NCI-H128 (cell line): ENCODE results near the gene IGF2BP2.

Experiments used
- DNase-seq: peaks from one replicate; lab custom pipeline; 2025; ENCODE audit not compliant: unreplicated experiment; lab: John Stamatoyannopoulos, UW

The IGF2BP2 gene

DNA sequence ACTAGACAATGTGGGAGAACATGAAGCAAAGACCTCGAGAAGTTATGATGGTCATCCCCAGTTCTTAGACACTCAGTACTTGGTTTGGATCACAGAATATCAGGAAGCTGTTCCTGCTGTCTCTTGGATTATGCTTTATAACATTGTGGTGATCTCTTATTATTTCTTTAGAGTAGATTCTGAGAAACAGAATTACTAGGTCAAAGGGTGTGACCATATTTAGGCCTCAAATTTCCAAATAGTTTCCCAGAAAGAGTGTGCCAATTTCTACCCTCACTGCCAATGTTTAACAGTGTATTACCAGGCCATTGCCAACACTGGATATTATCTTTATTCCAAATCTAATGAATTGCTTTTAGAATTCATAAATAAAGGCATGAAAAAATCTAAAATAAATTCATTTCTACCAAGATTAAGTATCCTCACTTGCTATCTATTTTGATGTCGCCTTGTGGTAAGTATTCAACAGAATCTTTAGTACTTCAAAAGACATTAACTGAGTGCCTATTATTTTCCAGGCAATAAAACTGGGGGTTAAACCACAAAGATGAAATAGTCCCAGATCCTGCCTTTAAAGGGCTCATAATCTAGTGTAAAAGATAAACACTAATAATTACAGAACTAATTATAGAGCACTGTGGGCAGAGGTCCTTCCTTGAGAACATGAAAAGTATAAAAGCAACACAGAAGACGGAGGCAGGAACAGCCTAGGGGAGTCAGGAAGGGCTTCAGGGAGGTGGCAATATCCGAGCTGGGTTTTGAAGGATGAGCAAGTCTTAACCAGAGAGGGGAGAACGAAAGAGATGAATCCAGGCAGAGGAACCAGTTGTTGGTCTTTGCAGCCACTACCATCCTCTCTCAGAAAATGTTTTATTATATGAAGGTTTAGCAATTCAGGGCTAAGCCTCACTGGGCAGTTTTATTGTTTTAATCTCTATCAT, 86.8 kb downstream of the IGF2BP2 start:
- DNase-seq = no peak

DNA sequence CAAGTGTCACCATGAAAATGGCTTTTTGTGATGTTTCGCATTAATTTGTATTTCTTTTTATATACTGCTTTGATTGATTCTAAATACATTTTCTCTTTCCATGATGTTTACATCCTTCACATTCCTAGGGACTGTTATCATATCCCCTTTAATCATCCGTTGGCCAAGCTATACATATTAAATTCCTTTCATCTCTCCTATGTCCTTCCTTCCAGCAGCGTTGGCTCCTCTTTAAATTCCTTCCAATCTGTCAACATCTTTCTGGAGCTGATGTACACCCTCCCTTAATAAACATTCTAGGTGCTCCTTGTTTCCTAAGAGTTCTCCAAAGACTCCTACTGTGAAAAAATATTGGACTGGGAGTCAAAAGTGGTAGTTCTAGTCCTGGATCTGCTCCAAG, 87.8 kb downstream of the IGF2BP2 start:
- no peak for DNase-seq

DNA sequence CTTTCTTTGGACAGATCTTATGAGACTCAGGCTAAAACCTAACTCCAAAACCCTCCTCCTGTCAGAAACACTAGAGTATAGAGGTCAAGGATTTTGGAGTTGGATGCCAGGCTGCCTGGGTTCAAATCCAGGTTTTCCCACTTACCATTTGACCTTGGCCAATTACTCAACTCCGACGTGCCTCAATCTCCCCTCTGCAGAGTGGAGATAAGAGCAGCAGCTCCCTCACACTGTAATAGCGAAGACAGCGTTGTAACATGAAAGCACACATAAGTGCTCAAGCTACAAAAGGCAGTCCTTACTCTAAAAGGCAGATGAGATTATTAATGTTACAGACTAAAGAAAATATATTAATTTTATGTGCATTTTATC, 90.1 kb downstream of the IGF2BP2 start:
- no peak for DNase-seq

DNA sequence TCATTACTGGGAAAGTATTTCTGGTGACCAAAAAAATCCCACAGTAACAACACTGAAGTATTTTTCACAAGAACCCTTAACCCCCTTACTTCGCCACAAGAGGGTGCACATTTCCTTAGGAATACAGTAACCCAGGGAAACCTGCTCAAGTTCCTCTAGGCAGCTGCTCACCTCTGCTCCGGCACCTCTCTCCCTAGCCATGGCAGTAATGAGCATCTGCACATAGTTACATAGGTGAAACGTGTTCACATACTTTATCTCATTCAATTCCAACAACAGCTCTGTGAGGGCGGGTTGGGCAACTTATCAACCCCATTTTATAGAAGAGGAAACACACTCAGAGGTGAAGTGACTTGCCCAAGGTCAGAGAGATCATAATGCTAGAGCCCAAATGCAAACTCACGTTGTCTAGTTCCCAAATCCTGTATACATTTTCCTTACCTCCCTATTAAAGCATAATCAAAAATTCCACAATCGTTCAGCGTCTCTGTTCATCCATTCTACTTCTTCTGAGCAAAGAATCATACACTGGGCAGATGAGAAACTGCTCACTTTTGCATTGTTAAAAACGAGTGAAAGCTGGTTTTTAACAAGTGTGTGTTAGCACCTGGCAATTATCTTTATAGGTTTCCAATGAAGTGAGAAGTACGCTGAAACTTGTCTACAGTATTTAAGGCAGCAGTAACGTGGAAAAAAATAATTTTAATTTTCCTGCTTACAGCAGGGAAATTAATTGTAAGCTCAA, 90.7 kb downstream of the IGF2BP2 start:
- peak; percentile 31 for DNase-seq

DNA sequence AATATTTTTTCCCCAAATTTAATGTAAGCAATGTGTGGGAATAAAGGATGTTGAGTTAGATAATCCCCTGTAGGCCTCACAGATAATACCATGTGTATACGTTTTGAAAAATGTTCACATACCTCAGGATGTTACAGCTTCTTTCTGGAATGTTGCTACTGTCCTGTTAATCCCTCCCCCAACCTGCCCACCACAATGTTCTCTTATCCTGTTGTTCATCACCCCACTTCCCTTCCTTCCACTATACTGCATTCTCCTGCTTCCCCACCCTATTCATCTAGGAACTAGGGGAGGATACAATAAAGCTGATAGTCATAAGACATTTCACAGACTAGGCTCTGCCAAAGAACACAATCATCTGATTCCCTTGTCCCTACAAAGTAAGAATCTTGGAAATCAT, 92.1 kb downstream of the IGF2BP2 start:
- DNase-seq = no peak

DNA sequence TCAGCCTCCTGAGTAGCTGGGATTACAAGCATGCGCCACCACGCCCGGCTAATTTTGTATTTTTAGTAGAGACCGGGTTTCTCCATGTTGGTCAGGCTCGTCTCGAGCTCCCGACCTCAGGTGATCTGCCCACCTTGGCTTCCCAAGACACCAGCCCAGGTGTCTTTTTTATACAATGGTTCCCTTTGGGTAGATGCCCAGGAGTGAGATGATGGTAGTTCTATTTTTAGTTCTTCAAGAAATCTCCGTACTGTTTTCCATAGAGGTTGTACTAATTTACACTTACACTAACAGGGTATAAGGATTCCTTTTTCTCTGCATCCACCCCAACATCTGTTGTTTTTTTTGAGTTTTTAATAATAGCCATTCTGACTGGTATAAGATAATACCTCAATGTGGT, 94.3 kb downstream of the IGF2BP2 start:
- DNase-seq = no peak

DNA sequence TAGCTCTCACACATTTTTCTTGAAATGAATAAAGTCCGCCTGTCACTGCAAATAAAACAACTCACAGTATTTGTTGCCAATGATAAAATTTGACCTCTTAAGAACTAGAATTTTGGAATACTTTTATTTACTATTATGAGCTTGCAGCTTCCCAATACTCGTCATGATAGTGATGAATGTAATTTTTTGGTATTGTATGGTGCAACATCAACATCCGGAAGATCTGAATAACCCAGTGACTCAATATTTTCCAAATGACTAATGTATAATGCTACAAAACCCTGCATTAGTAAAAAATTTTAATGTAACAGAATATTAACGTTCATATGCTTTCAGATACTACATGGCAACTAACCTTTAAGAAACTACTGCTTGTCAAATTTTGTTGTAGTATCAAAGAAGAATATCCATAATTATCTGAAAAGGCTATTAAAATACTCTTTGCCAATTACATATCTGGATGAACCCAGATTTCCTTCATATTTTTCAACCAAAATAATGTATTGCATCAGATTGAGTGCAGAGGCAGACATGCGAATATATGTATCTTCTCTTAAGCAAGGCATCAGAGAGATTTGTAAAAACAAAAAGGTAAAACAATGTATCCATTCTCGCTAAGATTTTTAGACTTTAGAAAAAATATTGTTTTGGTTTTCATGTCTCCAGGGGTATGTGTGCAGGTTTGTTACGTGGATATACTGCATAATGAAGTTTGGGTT, 95.3 kb downstream of the IGF2BP2 start:
- no peak for DNase-seq

DNA sequence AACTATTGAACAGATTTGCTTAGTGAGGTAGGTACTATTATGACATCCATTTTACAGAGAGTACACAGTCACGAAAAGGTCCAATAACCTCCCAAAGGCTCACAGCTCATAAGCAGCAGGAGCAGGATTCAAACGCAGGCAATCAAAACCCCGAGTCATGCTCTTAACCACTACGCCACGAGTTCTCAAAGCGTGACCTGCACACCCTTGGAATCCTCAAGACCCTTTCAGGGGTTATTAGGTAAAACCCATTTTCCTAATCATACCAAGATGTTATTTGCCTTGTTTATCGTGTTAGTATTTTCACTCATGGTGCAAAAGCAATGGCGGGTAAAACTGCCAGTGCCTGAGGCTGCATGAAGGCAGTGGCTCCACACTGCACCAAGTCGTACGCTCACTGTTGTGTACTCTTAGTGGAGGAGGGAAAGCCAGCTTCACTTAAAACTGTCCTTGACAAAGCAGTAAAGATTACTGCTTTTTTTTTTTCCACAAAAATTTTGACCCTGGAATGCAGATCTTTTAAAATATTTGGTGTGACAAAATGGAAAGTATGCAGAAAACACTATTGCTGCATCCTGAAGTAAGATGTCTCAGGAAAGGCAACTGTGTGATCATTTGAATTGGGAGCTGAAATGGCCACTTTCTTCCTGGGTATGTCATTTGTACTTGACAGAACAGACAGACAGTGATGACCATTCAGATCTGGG, 96.1 kb downstream of the IGF2BP2 start:
- no peak for DNase-seq

DNA sequence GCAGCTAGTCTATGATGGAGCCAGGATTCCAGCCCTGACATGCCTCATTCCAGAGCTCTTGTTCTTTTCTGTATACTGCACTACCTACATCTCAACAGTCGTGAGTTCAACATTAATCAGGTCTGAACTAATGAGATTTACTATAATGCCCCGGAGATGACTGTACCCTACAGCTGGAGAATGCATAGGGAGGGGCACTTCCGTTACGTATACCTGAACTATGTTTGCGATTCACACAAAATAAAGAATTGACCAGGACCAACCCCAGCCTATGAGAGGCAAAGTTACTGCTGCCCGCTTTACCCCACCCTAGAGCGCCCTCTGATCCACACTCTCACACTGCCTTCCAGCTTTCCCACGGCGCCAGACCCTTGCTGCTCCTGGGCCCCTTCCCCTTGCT, 97.0 kb downstream of the IGF2BP2 start:
- DNase-seq = no peak

DNA sequence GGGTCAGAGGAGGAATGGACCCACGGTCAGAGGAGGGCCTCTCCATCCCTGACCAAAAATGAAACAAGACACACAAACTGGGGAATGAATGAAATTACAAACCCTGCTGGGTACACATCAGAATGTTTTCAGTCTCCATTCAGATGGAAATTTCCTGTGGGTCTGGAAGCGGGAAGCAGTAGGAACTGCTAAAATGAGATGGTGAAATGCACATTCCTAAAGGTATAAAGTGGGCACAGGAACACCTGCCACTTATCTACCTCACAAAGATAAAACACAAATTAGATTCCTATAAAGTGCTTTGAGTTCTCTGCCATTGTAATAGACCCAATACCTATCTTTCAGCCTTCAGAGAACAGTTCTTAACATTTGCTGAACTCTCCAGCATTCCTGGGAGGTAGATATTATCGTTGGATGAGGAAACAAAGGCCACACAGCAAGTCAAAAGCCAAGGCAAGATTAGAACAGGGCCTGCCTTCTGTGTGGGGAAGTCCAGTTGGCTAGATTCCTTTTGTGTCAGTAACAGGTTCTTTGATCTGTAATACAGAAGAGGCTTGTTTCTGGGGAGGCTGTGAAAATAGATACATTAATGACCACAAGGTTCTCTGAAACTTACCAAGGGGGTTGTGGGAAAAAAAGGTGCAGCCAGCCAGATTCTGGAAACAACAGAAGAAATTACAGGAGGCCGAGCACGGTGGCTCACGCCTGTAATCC, 98.4 kb downstream of the IGF2BP2 start:
- DNase-seq = no peak

DNA sequence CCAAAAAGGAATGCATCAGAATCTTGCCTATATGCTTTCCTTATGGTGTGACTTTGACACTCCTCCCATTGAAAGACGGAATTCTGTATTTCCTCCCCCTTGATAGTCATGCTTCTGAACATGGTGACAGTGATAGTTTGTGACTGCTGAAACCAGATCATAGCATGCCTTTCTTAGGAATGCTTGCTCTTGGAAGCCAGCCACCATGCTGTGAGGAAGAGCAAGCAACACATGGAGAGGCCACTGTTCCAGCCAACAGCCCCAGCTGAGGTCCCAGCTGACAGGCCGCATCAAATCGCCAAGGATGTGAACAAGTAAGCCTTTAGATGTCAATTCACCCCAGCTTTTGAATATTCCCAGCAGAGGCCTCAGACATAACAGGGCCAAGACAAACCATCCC, 100.1 kb downstream of the IGF2BP2 start:
- DNase-seq = no peak

DNA sequence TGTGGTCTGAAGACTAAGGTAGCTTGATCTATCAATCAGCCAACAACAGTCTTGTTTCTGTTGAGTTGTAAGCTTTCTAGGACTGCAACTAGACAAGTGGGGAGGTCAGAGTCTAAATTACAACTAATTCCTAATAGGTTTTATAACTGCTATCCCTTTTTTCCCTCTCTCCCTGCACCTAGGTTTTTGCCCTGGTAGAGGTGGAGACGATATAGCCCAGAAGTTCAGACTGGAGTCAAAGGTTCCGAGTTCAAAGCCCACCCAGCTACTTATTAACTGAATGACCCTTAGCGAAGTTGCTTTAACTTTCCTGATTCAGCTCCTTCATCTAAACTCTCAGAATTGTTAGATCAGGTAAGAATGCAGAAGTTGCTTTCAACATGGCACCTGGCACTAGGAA, 100.6 kb downstream of the IGF2BP2 start:
- DNase-seq = no peak

DNA sequence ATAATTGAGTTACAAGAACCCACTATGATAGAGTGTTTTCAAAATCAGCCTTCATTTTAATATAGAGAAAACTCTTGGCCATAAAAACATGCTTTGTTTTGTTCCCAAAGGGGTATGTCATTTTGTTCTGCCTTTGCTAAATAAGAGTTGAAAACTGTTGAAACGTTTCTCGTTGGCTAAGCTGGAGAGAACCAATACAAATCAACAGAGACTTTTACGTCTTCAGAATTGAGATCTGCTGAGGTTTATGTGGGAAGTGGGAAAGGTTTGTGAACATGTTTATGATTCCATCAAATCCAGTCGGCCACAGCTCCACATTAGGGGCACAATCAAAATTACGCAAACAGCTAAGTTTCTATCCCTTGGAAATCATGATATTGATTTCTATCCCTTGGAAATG, 102.0 kb downstream of the IGF2BP2 start:
- DNase-seq = no peak

DNA sequence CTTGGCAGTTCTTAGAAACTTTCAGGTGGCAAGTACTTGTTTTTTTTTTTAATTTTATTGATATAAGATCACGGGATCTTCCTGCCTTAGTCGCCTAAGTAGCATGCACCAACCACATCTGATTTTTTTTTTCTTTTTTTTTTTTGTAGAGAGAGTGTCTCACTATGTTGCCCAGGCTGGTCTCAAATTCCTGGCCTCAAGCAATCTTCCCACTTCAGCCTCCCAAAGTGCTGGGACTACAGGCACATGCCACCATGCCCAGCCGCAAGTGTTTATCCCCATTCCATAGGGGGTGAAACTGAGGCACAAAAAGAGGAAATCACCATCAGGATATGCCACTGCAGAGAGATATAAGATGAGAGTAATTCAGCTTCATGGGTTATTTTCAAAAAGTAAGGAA, 102.9 kb downstream of the IGF2BP2 start:
- no peak for DNase-seq

DNA sequence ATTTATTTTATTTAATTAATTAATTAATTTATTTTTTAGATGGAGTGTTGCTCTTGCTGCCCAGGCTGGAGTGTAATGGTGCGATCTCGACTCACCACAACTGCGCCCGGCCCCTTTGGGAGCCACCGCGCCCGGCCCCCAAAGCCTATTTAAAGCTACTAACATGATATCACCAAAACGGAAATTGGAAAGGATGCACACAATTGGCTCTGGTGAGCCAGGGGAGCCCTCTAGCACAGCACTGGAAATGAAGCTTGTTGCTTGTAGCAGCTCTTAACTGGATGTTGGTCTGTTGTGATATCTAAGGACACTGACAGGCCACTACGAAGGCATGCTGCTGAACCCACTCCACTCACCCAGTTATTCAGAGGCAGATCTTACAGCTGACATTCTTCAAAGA, 104.5 kb downstream of the IGF2BP2 start:
- no peak for DNase-seq

DNA sequence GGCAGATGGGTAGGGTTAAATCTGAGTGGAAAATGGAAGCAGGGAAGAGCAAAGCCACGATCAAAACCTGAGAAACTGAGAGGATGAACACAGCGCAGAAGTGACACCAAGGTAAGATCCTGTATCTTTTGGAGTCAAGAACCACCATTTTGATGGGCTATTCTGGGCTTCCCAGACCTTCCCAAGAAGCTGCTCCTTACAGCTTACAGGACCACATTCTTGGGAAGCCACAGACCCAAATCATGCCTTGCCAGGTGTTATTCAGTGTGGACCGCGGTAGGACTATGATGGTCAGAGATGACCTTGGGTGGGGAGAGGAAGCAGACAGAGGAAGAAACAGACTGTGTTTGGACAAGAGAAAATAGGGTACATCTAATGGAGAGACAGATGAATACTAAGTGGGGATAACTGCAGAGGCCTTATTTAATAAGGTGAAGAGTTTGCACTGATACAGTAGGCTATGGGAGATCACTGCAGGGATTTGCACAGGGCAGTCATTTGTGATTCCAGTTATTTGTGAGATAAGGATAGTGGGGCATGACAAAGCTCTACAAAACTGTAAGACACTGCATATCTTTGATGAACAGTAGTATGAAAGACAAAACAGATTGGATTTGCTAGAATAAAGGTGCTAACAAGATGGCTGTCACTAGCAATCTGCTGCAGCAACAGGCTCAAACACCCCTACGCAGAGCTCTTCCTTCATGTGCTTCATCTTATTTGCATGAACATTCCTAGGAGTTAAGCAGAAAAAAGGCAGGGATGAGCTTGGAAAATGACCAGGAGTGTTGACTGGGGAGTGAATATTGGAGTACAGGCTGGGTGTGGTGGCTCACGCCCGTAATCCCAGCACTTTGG, 105.9 kb downstream of the IGF2BP2 start:
- no peak for DNase-seq

DNA sequence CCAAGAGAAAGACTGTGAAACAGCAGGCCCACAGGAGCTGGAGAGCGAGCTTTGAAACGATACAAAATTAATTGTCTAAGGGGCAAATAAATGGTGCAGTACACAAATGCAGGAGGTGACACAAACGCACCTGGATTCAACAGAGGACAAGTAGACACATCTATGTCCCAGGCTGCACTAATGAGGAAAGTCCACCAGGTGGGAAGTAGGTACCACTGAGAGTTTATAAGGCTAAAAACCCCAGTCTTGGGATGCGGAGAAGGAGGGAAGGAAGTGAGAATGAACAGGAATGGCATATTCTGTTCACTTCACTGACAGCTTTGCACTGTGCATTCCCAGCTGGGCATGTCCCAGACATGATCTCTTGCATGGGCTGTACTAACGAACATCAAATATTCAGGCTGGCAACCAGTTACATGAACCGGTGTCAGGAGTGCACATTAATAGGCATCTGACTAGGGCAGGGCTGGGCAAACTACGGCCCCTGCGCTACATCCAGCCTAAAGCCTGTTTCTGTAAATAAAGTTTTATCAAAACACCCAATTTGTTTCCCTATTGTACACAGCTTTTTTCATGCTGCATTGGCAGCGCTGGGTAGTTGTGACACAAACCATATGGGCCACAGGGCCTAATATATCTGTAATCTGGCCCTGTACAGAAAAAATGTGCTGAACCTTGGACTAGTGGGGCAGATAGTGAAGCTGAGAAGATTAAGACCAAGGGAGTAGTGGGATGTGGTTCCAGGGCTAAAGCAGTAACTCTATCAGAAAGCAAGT, 107.0 kb downstream of the IGF2BP2 start:
- no peak for DNase-seq

DNA sequence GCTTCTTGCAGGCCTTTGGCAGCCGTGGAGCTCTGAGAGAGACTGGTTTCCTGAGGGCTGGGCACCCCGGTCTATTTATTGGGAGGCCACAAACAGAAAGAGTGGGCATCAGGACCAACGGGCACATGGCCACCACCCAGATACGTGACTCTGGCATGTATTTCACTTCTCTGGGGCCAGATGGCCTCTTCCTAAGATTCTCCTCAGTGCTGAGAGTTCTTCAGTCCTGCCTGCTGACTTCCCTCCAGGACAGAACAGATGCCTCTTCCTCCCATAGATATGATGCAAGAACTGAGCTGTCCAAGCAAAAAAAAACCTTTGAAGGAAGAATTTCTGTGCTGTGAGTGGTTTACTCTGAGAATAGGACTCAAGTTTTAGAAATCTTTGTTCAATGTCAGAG, 107.7 kb downstream of the IGF2BP2 start:
- no peak for DNase-seq
